Measurements from ENCODE around the gene NR1I3.
"Not testable (repeated sequence)": the region's sequence is repeated elsewhere in the genome, so short reads cannot be mapped to it uniquely, and the experiment has no call there.

Gene NR1I3

GRCh38 chr1:161244888-161245287 is 6.9 kb upstream of the NR1I3 start:
- no peak for DNase-seq

GRCh38 chr1:161242313-161242712 is 4.3 kb upstream of the NR1I3 start:
- no peak for DNase-seq

- no peak for DNase-seq
These were observed 3.7 kb upstream of the NR1I3 start for GRCh38 chr1:161241682-161242081.

GRCh38 chr1:161235957-161236775 is 1.8 kb downstream of the NR1I3 start:
- no peak for DNase-seq

GRCh38 chr1:161233102-161233501 is 4.9 kb downstream of the NR1I3 start:
- DNase-seq, result no peak

GRCh38 chr1:161230762-161231161 is 7.2 kb downstream of the NR1I3 start:
- no peak for DNase-seq

- DNase-seq, result no peak
These were observed 8.1 kb downstream of the NR1I3 start for GRCh38 chr1:161229896-161230295.

- DNase-seq, result no peak
These were observed 10.0 kb downstream of the NR1I3 start for GRCh38 chr1:161228032-161228431.

GRCh38 chr1:161227196-161227871 is 10.7 kb downstream of the NR1I3 start:
- DNase-seq, result peak; percentile 92

- DNase-seq, result no peak
These were observed 11.2 kb downstream of the NR1I3 start for GRCh38 chr1:161226759-161227158.

GRCh38 chr1:161226320-161226711 is 11.7 kb downstream of the NR1I3 start:
- no peak for DNase-seq

GRCh38 chr1:161225534-161226319 is 12.3 kb downstream of the NR1I3 start, which contains the start of gene TOMM40L:
TSS of gene TOMM40L (plus strand) at chr1:161226060. CDS start at chr1:161226490, 430 bp downstream.
- DNase-seq, result peak; percentile 99

- no peak for DNase-seq
These were observed 12.8 kb downstream of the NR1I3 start for GRCh38 chr1:161225178-161225533.

- DNase-seq, result not testable (repeated sequence)
These were observed 13.3 kb downstream of the NR1I3 start for GRCh38 chr1:161224695-161225087.

- DNase-seq, result no peak
These were observed 14.0 kb downstream of the NR1I3 start for GRCh38 chr1:161223805-161224694.

GRCh38 chr1:161222175-161223019 is 15.6 kb downstream of the NR1I3 start:
- no peak for DNase-seq

- DNase-seq, result no peak
These were observed 18.0 kb downstream of the NR1I3 start for GRCh38 chr1:161220002-161220401.

- DNase-seq, result no peak
These were observed 18.7 kb downstream of the NR1I3 start for GRCh38 chr1:161219078-161219892.

- no peak for DNase-seq
These were observed 19.5 kb downstream of the NR1I3 start for GRCh38 chr1:161218301-161219077.

- no peak for DNase-seq
These were observed 20.2 kb downstream of the NR1I3 start for GRCh38 chr1:161217831-161218230.
